ENCODE data around the gene GSX2. TPM values are rescaled to one million over a fixed set of nuclear protein-coding genes. Genes with fewer than 3 reads are reported as not detected.

GSX2 gene
- total and polyA plus RNA-seq, 4 donors, result not detected

DNA sequence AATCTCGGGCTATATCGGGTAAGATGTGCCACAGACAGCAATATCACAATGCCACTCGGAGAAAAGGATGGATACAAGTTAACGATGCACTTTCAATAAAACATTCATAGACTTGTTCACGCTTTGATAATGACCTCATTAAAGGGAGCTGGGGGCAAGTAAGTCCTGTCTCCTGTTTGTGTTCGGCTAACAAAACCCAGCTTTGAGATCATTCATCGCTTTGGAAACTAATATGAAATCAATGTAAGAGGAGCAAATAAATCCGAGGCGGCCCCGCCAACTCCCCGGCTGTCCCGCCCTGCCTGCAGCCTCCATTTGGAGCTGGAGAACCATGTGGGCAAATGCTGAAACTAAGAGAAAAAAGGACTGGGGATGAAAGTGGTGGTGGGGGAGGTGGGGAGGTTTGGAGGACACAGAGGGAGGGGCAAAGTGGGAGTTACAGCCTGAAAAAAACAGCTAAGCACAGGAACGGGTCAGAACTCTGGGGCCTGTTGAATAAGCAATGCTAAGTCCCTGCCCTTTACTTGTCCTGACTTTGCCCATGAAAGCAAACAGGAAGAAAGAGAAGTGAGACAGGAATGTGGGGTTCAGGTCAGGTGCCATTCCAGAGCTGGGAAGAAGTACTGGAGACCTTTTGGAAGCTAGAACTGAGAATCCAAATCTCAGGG lies 3.5 kb upstream of the GSX2 start:
- H3K4me1 ChIP-seq (ENCODE audit: control insufficient read depth in 5 of 5, insufficient read depth in 5 of 5, low read length in 5 of 5), result peaks cover 0 to 31% (median 8%) of the 10 kb centered on the region in 5 donors
- no peak overlapping the region for H3K27ac ChIP-seq (ENCODE audit: low read depth in 1 of 2, low read length in 1 of 2)
- WGBS, 2 donors, result 14 to 20% methylated on average over 13 of the region's 13 CpGs
- H3K4me3 ChIP-seq, result no peak overlapping the region
- H3K27me3 ChIP-seq (ENCODE audit: control insufficient read depth in 3 of 3, insufficient read depth in 3 of 3, low read length in 2 of 3), result peaks cover 25 to 97% (median 92%) of the 10 kb centered on the region in 3 donors
- TF ChIP-seq, protein P1, sequence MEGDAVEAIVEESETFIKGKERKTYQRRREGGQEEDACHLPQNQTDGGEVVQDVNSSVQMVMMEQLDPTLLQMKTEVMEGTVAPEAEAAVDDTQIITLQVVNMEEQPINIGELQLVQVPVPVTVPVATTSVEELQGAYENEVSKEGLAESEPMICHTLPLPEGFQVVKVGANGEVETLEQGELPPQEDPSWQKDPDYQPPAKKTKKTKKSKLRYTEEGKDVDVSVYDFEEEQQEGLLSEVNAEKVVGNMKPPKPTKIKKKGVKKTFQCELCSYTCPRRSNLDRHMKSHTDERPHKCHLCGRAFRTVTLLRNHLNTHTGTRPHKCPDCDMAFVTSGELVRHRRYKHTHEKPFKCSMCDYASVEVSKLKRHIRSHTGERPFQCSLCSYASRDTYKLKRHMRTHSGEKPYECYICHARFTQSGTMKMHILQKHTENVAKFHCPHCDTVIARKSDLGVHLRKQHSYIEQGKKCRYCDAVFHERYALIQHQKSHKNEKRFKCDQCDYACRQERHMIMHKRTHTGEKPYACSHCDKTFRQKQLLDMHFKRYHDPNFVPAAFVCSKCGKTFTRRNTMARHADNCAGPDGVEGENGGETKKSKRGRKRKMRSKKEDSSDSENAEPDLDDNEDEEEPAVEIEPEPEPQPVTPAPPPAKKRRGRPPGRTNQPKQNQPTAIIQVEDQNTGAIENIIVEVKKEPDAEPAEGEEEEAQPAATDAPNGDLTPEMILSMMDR (IDR thresholded peaks at IDR 0.05; ENCODE audit: control extremely low read depth, extremely low read depth), result no peak
- H3K36me3 ChIP-seq (ENCODE audit: control insufficient read depth in 4 of 4, insufficient read depth in 4 of 4, low read length in 4 of 4), result no peaks in the 10 kb centered on the region
- H3K9ac ChIP-seq (ENCODE audit: insufficient read depth in 1 of 2, low read length in 2 of 2), result no peak overlapping the region
- ATAC-seq (ENCODE audit: insufficient read depth, low FRiP score) (no peak), DNase-seq (no peak)
- H3K9me3 ChIP-seq (ENCODE audit: control insufficient read depth in 4 of 4, insufficient read depth in 3 of 4, low read length in 3 of 4), result peaks cover 0 to 6% (median 0%) of the 10 kb centered on the region in 4 donors

- Histone ChIP-seq H3K9ac (ENCODE audit: insufficient read depth in 1 of 2, low read length in 2 of 2) (no peak overlapping the region), H3K9me3 (ENCODE audit: control insufficient read depth in 4 of 4, insufficient read depth in 3 of 4, low read length in 3 of 4) (peaks cover 0 to 8% (median 0%) of the 10 kb centered on the region in 4 donors), H3K27me3 (ENCODE audit: control insufficient read depth in 3 of 3, insufficient read depth in 3 of 3, low read length in 2 of 3) (peaks cover 28 to 97% (median 92%) of the 10 kb centered on the region in 3 donors), H3K36me3 (ENCODE audit: control insufficient read depth in 4 of 4, insufficient read depth in 4 of 4, low read length in 4 of 4) (no peaks in the 10 kb centered on the region), H3K4me3 (no peak overlapping the region), H3K27ac (ENCODE audit: low read depth in 1 of 2, low read length in 1 of 2) (no peak overlapping the region), H3K4me1 (ENCODE audit: control insufficient read depth in 5 of 5, insufficient read depth in 5 of 5, low read length in 5 of 5) (peaks cover 0 to 25% (median under 1%) of the 10 kb centered on the region in 5 donors)
- TF ChIP-seq, protein P1 (IDR thresholded peaks at IDR 0.05; ENCODE audit: control extremely low read depth, extremely low read depth), result no peak
- ATAC-seq (ENCODE audit: insufficient read depth, low FRiP score) (no peak), DNase-seq (no peak)
- WGBS, 2 donors, result 30 to 52% methylated on average over 6 of the region's 6 CpGs
These were observed 2.8 kb upstream of the GSX2 start for GRCh38 chr4:54097152-54097551.

DNA sequence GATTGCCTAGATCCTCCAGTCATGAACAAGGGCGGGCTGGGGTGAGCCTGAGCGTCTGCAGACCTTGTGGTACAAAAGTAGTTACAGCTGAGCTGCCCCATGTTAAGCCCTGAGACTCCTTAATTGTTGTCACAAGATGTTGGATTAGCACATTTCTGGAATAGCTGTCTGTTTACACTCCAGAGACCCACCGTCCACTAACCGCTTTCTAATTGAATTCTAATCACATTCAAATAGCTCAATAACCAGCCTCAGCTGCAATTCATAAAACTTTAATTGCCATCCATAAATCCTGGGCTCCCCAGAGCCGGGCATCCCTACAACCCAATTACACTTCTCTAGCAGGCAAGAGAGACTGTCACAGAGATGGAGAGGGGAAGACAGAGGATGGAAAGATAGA lies 1.6 kb upstream of the GSX2 start:
- peaks cover 22 to 96% (median 92%) of the 10 kb centered on the region in 3 donors for H3K27me3 ChIP-seq (ENCODE audit: control insufficient read depth in 3 of 3, insufficient read depth in 3 of 3, low read length in 2 of 3)
- no peak for ATAC-seq (ENCODE audit: insufficient read depth, low FRiP score)
- TF ChIP-seq, protein P1 (IDR thresholded peaks at IDR 0.05; ENCODE audit: control extremely low read depth, extremely low read depth), result no peak
- H3K4me1 ChIP-seq (ENCODE audit: control insufficient read depth in 5 of 5, insufficient read depth in 5 of 5, low read length in 5 of 5), result peaks cover 0 to 26% (median 3%) of the 10 kb centered on the region in 5 donors
- H3K36me3 ChIP-seq (ENCODE audit: control insufficient read depth in 4 of 4, insufficient read depth in 4 of 4, low read length in 4 of 4), result no peaks in the 10 kb centered on the region
- H3K9me3 ChIP-seq (ENCODE audit: control insufficient read depth in 4 of 4, insufficient read depth in 3 of 4, low read length in 3 of 4), result peaks cover 0 to 8% (median 0%) of the 10 kb centered on the region in 4 donors
- WGBS, 2 donors, result 17 to 24% methylated on average over 5 of the region's 5 CpGs
- no peak overlapping the region for H3K27ac ChIP-seq (ENCODE audit: low read depth in 1 of 2, low read length in 1 of 2)
- no peak for DNase-seq
- H3K9ac ChIP-seq (ENCODE audit: insufficient read depth in 1 of 2, low read length in 2 of 2), result no peak overlapping the region
- H3K4me3 ChIP-seq, result no peak overlapping the region
